Uterus (tissue), 2 donors: ENCODE data around the gene OTOGL.

ENCODE experiments used
- CTCF ChIP-seq, 4 experiments: fragments of 200-600 bp in 2 of 4; fragments of 450-650 bp in 2 of 4; sonication (generic) in 2 of 4; IDR thresholded peaks; one replicate each; pipeline ENCODE4 v1.5.1; 2016 to 2019; ENCODE audit warnings: antibody characterized with exemption in 4 of 4, mild to moderate bottlenecking in 2 of 4, moderate library complexity in 1 of 4
- POLR2A ChIP-seq, 2 donors: fragments of 450-650 bp; IDR thresholded peaks; one replicate each; pipeline ENCODE4 v1.6.1; 2016; ENCODE audit warnings: antibody characterized with exemption in 2 of 2, mild to moderate bottlenecking in 1 of 2, moderate library complexity in 1 of 2

DNA sequence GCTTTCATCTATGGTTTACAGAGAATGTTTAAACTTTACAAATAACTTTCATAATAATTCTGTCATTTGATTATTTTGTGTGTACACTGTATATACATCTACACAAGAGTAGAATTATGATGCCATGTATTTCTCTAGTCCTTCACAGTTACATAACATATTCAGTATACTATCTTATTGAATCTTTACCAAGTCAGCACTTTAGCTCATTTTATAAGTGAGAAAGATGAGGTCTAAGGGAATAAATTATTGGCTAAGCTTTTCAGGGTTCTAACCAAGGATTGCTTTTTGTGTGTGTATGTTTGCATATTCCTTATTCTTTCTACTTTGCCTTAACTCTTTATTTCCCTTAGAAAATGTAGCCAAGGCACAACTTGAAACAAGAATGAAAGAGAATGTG is 260.4 kb downstream of the OTOGL start:
- TF ChIP-seq CTCF (IDR thresholded peaks at IDR 0.05): no peak
- no peak for TF ChIP-seq POLR2A (IDR thresholded peaks at IDR 0.05)
